Measurements from ENCODE around the gene SORCS2. TPM values are rescaled to one million over a fixed set of nuclear protein-coding genes. Genes with fewer than 3 reads are reported as not detected.

SORCS2 gene
- total RNA-seq, 2 donors from 2014 or later = not detected

DNA sequence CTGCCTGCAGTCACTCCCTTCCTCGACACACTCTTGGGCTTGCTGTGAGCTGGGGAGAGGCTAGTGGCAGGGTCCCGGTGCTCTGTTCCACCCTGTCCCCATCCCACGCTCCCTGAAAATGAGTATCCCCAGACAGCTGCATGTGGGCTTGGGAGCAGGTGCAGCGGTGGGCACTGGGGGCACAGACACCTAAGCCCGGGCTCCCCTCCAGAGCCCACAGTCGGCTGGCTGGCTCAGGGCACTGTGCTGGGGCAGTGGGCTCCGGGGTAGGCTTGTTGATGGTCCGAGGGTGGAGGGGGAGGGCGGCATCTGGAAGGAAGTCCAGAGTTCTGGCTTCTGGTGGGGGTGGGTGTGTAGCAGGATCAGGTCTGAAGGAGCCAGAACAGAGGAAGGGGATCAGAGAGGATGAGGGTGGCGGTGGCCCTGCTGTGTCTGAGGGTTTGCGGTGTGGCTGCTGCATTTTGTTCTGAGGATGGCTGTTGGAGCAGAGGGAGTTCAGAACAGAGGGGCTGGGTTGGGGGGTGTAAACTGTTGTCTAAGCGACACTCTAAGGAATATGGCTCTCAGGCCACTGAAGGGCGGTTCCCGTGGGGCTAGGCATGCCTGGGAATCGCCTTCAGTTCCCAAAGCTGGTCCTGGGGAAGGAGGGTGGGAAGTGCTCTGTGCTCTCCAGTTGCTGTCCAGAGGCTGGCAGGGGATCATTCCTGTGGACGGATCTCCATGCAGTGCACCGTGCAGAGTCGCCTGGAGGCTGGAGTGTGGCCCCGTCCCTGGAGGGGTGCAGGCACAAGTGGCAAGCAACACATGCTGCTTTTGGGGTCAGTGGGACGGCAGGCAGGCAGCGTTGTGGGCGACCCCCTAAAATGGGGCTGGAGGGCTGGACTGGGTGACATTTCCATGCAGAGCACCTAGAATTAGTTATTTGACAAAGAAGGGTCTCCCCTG lies 114.0 kb downstream of the SORCS2 start:
- Mint-ChIP-seq H3K4me1 (peaks cover 3% of the 10 kb centered on the region), H3K27me3 (peaks cover 57% of the 10 kb centered on the region), H3K4me3 (no peak overlapping the region), H3K27ac (no peak overlapping the region), H3K36me3 (ENCODE audit: low read depth) (peaks cover 4% of the 10 kb centered on the region)
- ATAC-seq = no peak
- no peak for DNase-seq
- H3K9me3 ChIP-seq (ENCODE audit: control insufficient read depth, low read length, poor library complexity, severe bottlenecking) = no peaks in the 10 kb centered on the region

DNA sequence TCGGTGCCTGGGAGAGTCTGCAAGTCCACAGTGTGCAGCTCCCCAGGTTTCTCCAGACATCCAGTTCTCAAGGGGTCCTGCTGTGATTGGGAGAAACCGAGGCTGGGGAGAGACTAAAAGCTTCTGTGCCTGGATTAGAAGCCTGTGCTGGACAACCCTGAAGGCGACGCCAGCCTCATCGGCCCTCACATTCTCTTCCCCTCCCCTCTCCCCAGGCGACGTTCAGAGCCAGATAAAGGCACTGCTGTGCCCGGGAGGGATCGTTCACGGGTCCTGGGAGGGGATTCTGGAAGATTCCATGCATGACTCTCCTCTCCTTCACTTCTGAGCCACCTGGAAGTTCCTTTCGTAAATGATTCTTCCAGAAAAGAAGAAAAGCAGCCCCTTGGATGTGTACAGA lies 114.6 kb downstream of the SORCS2 start:
- DNase-seq = no peak
- Mint-ChIP-seq H3K4me3 (no peak overlapping the region), H3K4me1 (peaks cover under 1% of the 10 kb centered on the region), H3K27ac (no peak overlapping the region), H3K27me3 (peaks cover 50% of the 10 kb centered on the region), H3K36me3 (ENCODE audit: low read depth) (peaks cover 4% of the 10 kb centered on the region)
- no peaks in the 10 kb centered on the region for H3K9me3 ChIP-seq (ENCODE audit: control insufficient read depth, low read length, poor library complexity, severe bottlenecking)
- no peak for ATAC-seq

DNA sequence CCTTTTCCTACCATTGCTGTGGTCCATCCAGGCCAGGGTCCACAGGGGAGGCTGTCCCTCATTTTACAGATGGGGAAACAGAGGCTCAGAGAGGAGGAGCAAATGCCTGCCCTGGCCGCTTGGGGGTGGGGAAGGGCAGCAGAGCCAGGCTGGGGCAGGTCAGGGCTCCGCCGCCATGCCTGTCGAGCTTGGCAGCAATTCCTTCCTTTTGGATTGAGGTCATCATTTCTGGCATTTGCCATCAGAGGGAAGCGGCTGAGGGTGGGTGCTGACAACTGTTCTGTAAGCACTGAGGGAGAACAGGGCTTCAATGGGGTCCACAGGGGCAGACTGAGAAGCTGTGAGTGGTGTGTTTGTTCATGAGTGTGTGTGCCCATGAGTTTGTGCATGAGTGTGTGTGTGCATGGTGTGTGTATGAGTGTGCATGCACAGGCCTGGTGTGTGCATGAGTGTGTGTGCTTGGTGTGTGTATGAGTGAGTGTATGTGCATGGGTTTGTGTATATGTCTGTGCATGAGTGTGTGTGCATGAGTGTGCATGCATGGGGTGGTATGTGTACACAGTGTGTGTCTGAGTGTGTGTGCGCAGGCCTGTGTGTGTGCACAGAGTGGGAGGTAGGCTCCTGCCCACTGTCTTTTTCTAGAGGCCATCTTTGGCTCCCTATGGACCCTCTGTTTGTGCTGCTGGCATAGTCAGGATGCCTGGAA lies 115.2 kb downstream of the SORCS2 start:
- Mint-ChIP-seq H3K4me1 (no peaks in the 10 kb centered on the region), H3K36me3 (ENCODE audit: low read depth) (peaks cover 4% of the 10 kb centered on the region), H3K4me3 (no peak overlapping the region), H3K27me3 (peaks cover 46% of the 10 kb centered on the region), H3K27ac (no peak overlapping the region)
- H3K9me3 ChIP-seq (ENCODE audit: control insufficient read depth, low read length, poor library complexity, severe bottlenecking) = no peaks in the 10 kb centered on the region
- ATAC-seq = no peak
- no peak for DNase-seq

DNA sequence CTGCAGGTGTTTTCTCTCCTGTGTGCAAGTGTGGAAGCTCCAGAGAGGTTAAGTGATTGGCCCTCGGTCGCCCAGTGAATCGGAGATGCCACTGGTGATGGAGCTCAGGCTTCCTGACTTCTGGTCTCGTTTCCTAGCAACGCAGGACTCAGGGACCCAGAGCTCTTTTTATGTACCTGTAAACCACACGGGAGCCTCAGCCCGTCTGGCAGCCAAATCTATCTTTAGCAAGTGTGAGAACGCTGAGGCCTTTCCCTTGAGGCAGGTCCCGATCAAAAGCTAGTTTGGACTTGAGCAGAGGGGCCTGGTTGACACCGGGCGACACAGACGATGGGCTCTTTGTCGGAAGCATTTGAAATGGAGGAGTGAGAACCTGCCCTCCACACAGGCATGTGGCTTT lies 116.8 kb downstream of the SORCS2 start:
- H3K4me1 Mint-ChIP-seq = no peaks in the 10 kb centered on the region
- no peaks in the 10 kb centered on the region for H3K9me3 ChIP-seq (ENCODE audit: control insufficient read depth, low read length, poor library complexity, severe bottlenecking)
- no peak overlapping the region for H3K4me3 Mint-ChIP-seq
- ATAC-seq = no peak
- H3K27me3 Mint-ChIP-seq = peaks cover 48% of the 10 kb centered on the region
- H3K27ac Mint-ChIP-seq = no peak overlapping the region
- H3K36me3 Mint-ChIP-seq (ENCODE audit: low read depth) = peaks cover 4% of the 10 kb centered on the region
- DNase-seq = no peak

DNA sequence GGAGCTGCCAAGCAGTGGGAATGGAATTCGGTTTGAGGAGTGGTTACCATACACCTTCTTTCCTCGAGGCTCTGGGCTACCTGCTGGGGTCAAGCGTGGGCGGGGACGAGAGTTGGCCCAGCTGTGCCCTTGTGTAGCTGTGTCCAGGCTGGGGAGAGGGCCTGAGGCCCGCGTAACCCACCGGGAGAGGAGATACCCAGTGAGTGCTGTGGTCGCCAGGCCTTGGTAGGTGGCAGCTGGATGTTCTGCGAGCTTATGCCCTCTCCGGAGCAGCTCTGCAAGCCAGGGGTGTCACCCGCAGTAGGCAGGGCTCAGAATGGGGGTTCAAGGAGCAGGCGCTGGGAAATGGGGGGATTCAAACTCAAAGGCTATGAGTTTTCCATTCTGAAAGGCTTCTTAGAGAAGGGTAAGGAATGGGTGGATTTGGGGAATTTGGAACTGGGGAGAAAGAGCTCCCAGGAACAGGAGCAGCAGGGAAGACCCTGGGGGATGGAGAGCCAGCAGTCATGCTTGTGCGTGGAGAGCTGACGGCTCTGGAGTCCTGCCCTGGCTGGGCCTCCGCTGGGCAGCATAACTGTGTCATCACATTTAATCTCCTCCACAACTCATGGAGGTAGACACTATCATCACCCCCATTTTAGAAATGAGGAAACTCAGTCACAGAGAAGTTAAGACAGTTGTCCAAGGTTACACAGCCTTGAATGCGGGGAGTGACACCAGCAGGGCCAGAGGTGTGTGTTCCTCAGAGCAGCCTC lies 117.5 kb downstream of the SORCS2 start:
- DNase-seq = no peak
- no peak for ATAC-seq
- Mint-ChIP-seq H3K27ac (no peak overlapping the region), H3K4me1 (no peaks in the 10 kb centered on the region), H3K36me3 (ENCODE audit: low read depth) (peaks cover 4% of the 10 kb centered on the region), H3K4me3 (no peak overlapping the region), H3K27me3 (peaks cover 48% of the 10 kb centered on the region)
- H3K9me3 ChIP-seq (ENCODE audit: control insufficient read depth, low read length, poor library complexity, severe bottlenecking) = no peaks in the 10 kb centered on the region

DNA sequence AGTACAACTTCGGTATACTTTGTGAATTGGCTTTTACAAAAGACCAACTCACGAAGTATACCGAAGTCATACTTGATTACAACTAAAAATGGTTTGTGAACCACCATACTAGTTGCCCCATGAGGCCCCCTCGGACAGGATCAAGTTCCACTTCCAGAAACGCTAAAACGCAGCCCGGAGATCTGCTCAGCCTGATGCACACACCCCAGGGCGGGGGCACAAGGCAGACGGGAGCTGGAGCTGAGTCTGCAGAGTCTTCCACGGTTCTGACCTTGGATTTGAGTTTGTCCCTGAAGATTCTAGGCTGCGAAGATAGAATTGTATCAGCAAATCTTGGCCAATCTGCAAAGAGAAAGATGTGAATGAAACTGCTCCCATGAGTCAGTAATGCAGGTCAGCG lies 118.1 kb downstream of the SORCS2 start:
- no peak for ATAC-seq
- no peaks in the 10 kb centered on the region for H3K9me3 ChIP-seq (ENCODE audit: control insufficient read depth, low read length, poor library complexity, severe bottlenecking)
- no peak overlapping the region for H3K27ac Mint-ChIP-seq
- peaks cover 4% of the 10 kb centered on the region for H3K36me3 Mint-ChIP-seq (ENCODE audit: low read depth)
- H3K4me1 Mint-ChIP-seq = no peaks in the 10 kb centered on the region
- peaks cover 48% of the 10 kb centered on the region for H3K27me3 Mint-ChIP-seq
- DNase-seq = no peak
- no peak overlapping the region for H3K4me3 Mint-ChIP-seq

DNA sequence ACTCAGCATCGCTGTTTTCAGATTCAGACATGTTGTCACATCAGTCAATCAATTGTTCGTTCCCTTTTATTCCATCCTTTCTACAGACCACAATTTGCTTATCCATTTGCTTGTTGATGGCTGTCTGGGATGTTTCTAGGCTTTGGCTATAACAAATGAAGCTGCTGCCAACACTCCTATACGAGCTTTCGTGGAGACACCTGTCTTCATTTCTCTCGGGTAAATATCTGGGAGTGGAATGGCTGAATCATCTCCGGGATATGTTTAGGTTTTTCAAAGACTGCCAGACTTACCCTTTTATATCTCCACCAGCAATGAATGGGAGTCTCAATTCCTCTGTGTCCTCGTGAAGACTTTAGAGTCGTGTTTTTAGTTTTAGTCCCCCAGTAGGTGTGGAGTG lies 118.9 kb downstream of the SORCS2 start:
- DNase-seq (no peak), ATAC-seq (no peak)
- no peak overlapping the region for H3K27ac Mint-ChIP-seq
- no peaks in the 10 kb centered on the region for H3K9me3 ChIP-seq (ENCODE audit: control insufficient read depth, low read length, poor library complexity, severe bottlenecking)
- peaks cover 48% of the 10 kb centered on the region for H3K27me3 Mint-ChIP-seq
- H3K36me3 Mint-ChIP-seq (ENCODE audit: low read depth) = peaks cover 8% of the 10 kb centered on the region
- no peaks in the 10 kb centered on the region for H3K4me1 Mint-ChIP-seq
- H3K4me3 Mint-ChIP-seq = no peak overlapping the region

DNA sequence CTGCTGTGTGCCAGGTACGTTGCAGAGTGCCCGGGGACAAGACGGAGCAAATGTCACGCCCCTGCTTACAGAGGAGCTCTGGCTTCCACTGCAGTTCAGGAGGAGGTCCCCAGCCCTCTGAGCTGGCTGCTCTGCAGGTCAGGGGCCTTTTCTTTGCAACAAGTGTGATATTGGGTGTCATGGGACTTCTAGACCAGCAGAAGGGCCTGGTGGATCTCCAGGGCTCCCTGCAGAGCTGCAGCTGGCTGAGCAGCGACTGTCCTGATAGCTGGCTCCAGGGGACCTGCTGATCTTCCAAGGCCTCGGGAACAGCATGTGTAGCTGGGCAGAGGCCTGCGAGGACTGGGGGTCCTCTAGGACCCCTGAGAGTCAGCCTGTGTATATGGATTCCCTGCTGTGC lies 120.4 kb downstream of the SORCS2 start:
- ATAC-seq = no peak

DNA sequence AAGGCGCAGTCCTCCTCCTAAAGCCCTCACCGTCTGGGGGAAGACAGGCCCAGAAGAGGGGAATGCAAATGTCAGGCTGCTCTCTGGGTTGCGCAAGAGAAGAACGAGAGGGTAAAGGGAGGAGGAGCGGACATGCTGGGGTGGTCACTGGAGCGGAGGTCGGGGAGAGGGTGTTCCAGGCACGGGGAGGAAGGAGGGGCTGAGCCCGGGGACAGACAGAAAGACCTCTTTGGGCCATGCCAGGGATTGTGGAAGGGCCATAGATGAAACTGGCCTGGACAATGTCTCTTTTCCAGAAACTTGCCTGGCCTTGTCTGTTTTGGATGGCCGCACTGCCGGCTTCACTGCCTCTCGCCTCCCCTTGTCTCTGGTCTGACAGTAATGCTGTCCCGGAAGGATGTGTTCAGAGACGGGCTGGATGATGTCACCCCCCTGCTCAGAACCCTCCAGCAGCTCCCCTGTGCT lies 121.0 kb downstream of the SORCS2 start:
- Mint-ChIP-seq H3K27ac (no peak overlapping the region), H3K27me3 (peaks cover 41% of the 10 kb centered on the region), H3K4me3 (no peak overlapping the region), H3K36me3 (ENCODE audit: low read depth) (peaks cover 8% of the 10 kb centered on the region), H3K4me1 (no peaks in the 10 kb centered on the region)
- no peak for DNase-seq
- no peak for ATAC-seq
- no peaks in the 10 kb centered on the region for H3K9me3 ChIP-seq (ENCODE audit: control insufficient read depth, low read length, poor library complexity, severe bottlenecking)

More for the DNA sequence above, 120.4 kb downstream of the SORCS2 start:
- Mint-ChIP-seq H3K4me3 (no peak overlapping the region), H3K27me3 (peaks cover 41% of the 10 kb centered on the region), H3K27ac (no peak overlapping the region), H3K36me3 (ENCODE audit: low read depth) (peaks cover 8% of the 10 kb centered on the region), H3K4me1 (no peaks in the 10 kb centered on the region)
- H3K9me3 ChIP-seq (ENCODE audit: control insufficient read depth, low read length, poor library complexity, severe bottlenecking) = no peaks in the 10 kb centered on the region
- no peak for DNase-seq

DNA sequence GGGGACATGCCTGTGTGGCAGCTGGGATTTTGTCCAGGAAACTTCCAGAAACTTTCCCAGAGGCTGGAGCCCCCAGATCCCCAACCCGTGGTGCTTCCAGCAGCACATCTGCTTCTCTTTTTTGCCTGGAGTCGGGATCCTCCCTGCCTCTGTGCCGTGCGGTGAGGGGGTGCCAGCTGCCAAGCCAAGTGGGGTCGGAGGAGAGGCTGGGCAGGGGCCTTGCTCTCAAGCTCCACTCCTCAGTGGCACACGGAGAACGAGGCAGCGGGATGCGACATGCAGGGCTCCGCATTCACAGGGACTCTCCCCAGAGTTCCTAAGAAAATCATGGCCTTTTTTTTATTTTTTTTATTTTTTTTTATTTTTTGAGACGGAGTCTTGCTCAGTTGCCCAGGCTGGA lies 121.7 kb downstream of the SORCS2 start:
- H3K9me3 ChIP-seq (ENCODE audit: control insufficient read depth, low read length, poor library complexity, severe bottlenecking) = no peaks in the 10 kb centered on the region
- Mint-ChIP-seq H3K4me3 (no peak overlapping the region), H3K27me3 (peaks cover 35% of the 10 kb centered on the region), H3K36me3 (ENCODE audit: low read depth) (peaks cover 6% of the 10 kb centered on the region), H3K4me1 (no peaks in the 10 kb centered on the region), H3K27ac (no peak overlapping the region)
- DNase-seq (no peak), ATAC-seq (no peak)

DNA sequence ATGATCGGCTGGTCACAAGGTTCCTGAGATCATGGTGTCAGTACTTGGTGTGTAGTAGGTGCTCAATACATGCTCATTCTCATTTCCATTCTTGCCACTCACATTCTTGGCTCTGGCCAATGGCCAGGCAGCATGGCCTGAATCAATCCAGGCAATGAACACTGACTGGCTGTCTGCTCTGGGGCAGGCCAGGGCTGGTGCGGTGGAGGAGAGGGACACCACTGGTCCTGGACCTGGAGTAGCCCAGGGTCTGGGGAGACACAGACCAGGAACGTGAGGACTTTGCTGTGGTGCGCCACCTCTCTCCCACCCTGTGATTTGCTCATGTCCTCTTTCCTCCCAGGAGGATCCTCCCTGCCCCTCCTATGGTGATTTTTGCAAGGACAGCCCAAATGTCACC lies 122.9 kb downstream of the SORCS2 start:
- Mint-ChIP-seq H3K4me3 (no peak overlapping the region), H3K27me3 (peaks cover 24% of the 10 kb centered on the region), H3K36me3 (ENCODE audit: low read depth) (peaks cover 4% of the 10 kb centered on the region), H3K27ac (no peak overlapping the region), H3K4me1 (no peaks in the 10 kb centered on the region)
- no peaks in the 10 kb centered on the region for H3K9me3 ChIP-seq (ENCODE audit: control insufficient read depth, low read length, poor library complexity, severe bottlenecking)
- no peak for ATAC-seq
- no peak for DNase-seq

DNA sequence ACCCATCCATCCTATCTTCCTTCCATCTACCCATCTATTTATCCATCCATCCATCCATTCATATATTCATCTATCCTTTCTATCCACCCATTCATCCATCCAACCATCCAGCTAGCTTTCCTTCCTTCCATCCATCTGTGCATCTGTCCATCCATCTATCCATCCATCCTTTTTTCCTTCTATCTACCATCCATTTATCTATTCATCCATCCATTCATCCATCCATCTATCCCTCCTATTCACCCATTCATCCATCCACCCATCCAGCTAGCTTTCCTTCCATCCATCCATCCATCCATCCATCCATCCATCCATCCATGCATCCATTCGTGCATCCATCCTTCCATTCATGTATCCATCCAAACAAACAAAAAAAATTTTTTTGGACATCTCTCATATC lies 123.6 kb downstream of the SORCS2 start:
- DNase-seq (no peak), ATAC-seq (no peak)
- H3K36me3 Mint-ChIP-seq (ENCODE audit: low read depth) = peaks cover 4% of the 10 kb centered on the region
- H3K27me3 Mint-ChIP-seq = peaks cover 18% of the 10 kb centered on the region
- no peak overlapping the region for H3K27ac Mint-ChIP-seq
- no peak overlapping the region for H3K4me3 Mint-ChIP-seq
- no peaks in the 10 kb centered on the region for H3K4me1 Mint-ChIP-seq
- no peaks in the 10 kb centered on the region for H3K9me3 ChIP-seq (ENCODE audit: control insufficient read depth, low read length, poor library complexity, severe bottlenecking)

DNA sequence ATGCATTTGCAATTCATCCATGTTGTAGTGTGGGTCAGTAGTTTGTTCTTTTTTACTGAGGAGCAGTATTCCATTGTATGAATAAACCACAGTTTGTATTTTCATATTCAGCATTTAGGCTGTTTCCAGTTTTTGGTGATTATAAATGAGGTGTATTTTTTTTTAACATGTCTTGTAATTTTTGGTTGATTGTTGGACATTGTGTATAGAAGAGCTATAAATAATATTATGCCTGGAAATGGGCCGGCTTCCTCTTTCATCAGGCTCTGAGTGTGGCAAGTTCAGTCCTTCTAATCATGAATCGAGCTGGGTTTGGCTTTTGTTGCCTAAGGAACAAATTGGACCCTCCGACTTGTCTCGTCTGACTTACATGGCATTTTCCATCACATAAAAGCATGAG lies 126.7 kb downstream of the SORCS2 start:
- no peak for DNase-seq
- no peak for ATAC-seq
- no peaks in the 10 kb centered on the region for H3K4me1 Mint-ChIP-seq
- H3K9me3 ChIP-seq (ENCODE audit: control insufficient read depth, low read length, poor library complexity, severe bottlenecking) = no peaks in the 10 kb centered on the region
- H3K4me3 Mint-ChIP-seq = no peak overlapping the region
- peaks cover 4% of the 10 kb centered on the region for H3K27me3 Mint-ChIP-seq
- no peak overlapping the region for H3K27ac Mint-ChIP-seq
- H3K36me3 Mint-ChIP-seq (ENCODE audit: low read depth) = peaks cover 4% of the 10 kb centered on the region

All from T-helper 17 cell (primary cell).